SH-SY5Y (cell line): ENCODE data around the gene SESN1.

Experiments used
- GATA2 ChIP-seq: IDR thresholded peaks from 2 replicates; pipeline ENCODE4 v1.6.1; 2011; ENCODE audit warnings: mild to moderate bottlenecking, low read depth, low read length
- GATA3 ChIP-seq: IDR thresholded peaks from 2 replicates; pipeline ENCODE4 v1.6.1; 2011; ENCODE audit warnings: low read depth, mild to moderate bottlenecking, low read length, moderate library complexity

DNA sequence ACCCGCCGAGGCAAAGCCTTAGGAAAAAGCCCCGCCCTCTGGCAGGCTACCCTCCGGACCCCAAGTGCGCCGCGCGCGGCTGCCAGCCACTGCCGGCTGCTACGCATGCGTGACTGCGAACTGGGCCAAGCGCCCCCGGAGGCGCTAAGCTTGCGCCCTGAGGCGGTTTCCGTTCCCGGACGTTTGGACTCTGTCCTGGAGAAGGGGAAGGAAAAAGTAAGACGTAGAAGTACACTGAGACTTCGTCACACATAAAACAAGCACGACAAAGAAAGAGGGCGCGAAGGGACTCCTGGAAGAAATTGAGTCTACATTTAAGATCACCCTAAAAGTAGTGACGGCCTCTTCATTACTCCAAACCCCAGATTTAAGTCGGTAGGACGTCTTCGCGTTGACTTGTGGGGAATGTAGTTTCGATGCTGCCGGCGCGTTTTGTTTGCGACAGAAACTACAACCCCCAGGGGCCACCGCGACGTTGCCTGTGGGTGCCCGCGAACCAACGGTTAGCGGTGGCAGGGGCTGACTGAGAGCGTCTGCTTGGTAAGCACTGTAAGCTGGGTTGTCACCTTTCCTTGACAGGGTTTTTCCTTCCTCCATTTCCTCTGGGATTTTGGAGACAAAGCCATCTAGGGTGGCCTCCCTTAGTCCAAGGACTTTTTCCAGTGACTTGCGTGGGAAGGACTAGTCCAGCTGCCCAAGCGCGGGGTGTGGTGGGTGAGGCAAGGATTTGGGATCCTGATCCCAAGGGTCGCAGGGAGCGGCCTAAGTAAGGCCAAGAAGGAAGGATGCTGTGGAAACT, 589 bp upstream of the SESN1 start, which contains the start of gene CEP57L1:
- TF ChIP-seq GATA3: no peak
- TF ChIP-seq GATA2: no peak
